IPS DF 6.9 (cell line): Measurements from ENCODE around the gene SPATC1L.
"Not testable (repeated sequence)": the region's sequence is repeated elsewhere in the genome, so short reads cannot be mapped to it uniquely, and the experiment has no call there.

Experiments used
- DNase-seq: peaks from one replicate; pipeline ENCODE4 v3.0.0-alpha.2; 2013; ENCODE audit warnings: low read depth, low spot score
- H3K27ac ChIP-seq: one replicate; pipeline ENCODE4 v1.5.1; 2013; ENCODE audit warnings: low read length, control low read depth
- H3K27me3 ChIP-seq: 2 replicates; pipeline ENCODE4 v1.6.1; 2013; ENCODE audit warnings: mild to moderate bottlenecking, low read length; ENCODE audit not compliant: control insufficient read depth, insufficient read depth
- H3K36me3 ChIP-seq: 2 replicates; pipeline ENCODE4 v1.6.1; 2013; ENCODE audit warnings: low read length; ENCODE audit not compliant: control insufficient read depth, insufficient read depth
- H3K4me1 ChIP-seq: 2 replicates; pipeline ENCODE4 v1.6.1; 2013; ENCODE audit warnings: low read length; ENCODE audit not compliant: control insufficient read depth, insufficient read depth
- H3K4me3 ChIP-seq: 2 replicates; pipeline ENCODE4 v1.5.1; 2013; ENCODE audit warnings: mild to moderate bottlenecking, low read length
- H3K9me3 ChIP-seq: 2 replicates; pipeline ENCODE4 v1.6.1; 2013; ENCODE audit warnings: low read length, inconsistent platforms; ENCODE audit not compliant: control insufficient read depth, insufficient read depth
- WGBS: extraction: QIAGEN DNeasy Blood & Tissue Kit; methylation state at CpG from one replicate; pipeline ENCODE4 v1.1.7; 2013; ENCODE audit warnings: mixed read lengths, missing lambda C conversion rate; ENCODE audit not compliant: insufficient read length, insufficient coverage; 5-methylcytosine and 5-hydroxymethylcytosine counted together

SPATC1L gene

GRCh38 chr21:46146856-46147255, 37.4 kb downstream of the SPATC1L start:
- Histone ChIP-seq H3K27me3 (no peaks in the 10 kb centered on the region), H3K36me3 (no peaks in the 10 kb centered on the region; the same call in 1 of the 2 replicates), H3K4me3 (no peak overlapping the region), H3K27ac (no peak overlapping the region), H3K9me3 (no peaks in the 10 kb centered on the region), H3K4me1 (no peaks in the 10 kb centered on the region)
- no CpG with 5 or more reads among the region's 14 CpGs for WGBS
- no peak for DNase-seq

- no peak overlapping the region for H3K27ac ChIP-seq
Measured at GRCh38 chr21:46145840-46146691, 38.2 kb downstream of the SPATC1L start.

GRCh38 chr21:46145159-46145839, 39.0 kb downstream of the SPATC1L start:
- DNase-seq, result no peak
- WGBS, result no CpG with 5 or more reads among the region's 51 CpGs
- Histone ChIP-seq H3K4me3 (no peak overlapping the region), H3K27me3 (no peaks in the 10 kb centered on the region), H3K4me1 (no peaks in the 10 kb centered on the region), H3K27ac (no peak overlapping the region), H3K36me3 (no peaks in the 10 kb centered on the region; the same call in 1 of the 2 replicates), H3K9me3 (no peaks in the 10 kb centered on the region)

More at GRCh38 chr21:46145840-46146691, 38.2 kb downstream of the SPATC1L start:
- Histone ChIP-seq H3K4me3 (no peak overlapping the region), H3K27me3 (no peaks in the 10 kb centered on the region), H3K9me3 (no peaks in the 10 kb centered on the region), H3K36me3 (no peaks in the 10 kb centered on the region; the same call in 1 of the 2 replicates), H3K4me1 (no peaks in the 10 kb centered on the region)
- DNase-seq, result no peak
- no CpG with 5 or more reads among the region's 60 CpGs for WGBS

- Histone ChIP-seq H3K36me3 (no peaks in the 10 kb centered on the region; the same call in 1 of the 2 replicates), H3K9me3 (no peaks in the 10 kb centered on the region), H3K4me3 (no peak overlapping the region), H3K27ac (no peak overlapping the region), H3K4me1 (no peaks in the 10 kb centered on the region), H3K27me3 (no peaks in the 10 kb centered on the region; the same call in 1 of the 2 replicates)
- no CpG with 5 or more reads among the region's 4 CpGs for WGBS
- no peak for DNase-seq
Measured at GRCh38 chr21:46144464-46145070, 39.7 kb downstream of the SPATC1L start.

- H3K27me3 ChIP-seq, result no peaks in the 10 kb centered on the region; the same call in 1 of the 2 replicates
- no CpG with 5 or more reads among the region's 21 CpGs for WGBS
- H3K4me1 ChIP-seq, result peaks cover 2% of the 10 kb centered on the region; the same call in 1 of the 2 replicates
- no peaks in the 10 kb centered on the region; the same call in 1 of the 2 replicates for H3K36me3 ChIP-seq
- H3K4me3 ChIP-seq, result peak overlapping the region; percentile 8; the same call in 1 of the 2 replicates
- H3K27ac ChIP-seq, result no peak overlapping the region
- no peaks in the 10 kb centered on the region for H3K9me3 ChIP-seq
- no peak for DNase-seq
Measured at GRCh38 chr21:46142582-46143473, 41.4 kb downstream of the SPATC1L start.

- DNase-seq, result no peak
- peaks cover 2% of the 10 kb centered on the region; the same call in 1 of the 2 replicates for H3K4me1 ChIP-seq
- no peaks in the 10 kb centered on the region; the same call in 1 of the 2 replicates for H3K27me3 ChIP-seq
- H3K9me3 ChIP-seq, result no peaks in the 10 kb centered on the region
- WGBS, result no CpG with 5 or more reads among the region's 45 CpGs
- no peaks in the 10 kb centered on the region; the same call in 1 of the 2 replicates for H3K36me3 ChIP-seq
- H3K4me3 ChIP-seq, result peak overlapping the region; percentile 8; the same call in 1 of the 2 replicates
- no peak overlapping the region for H3K27ac ChIP-seq
Measured at GRCh38 chr21:46141767-46142581, 42.3 kb downstream of the SPATC1L start.

- H3K4me3 ChIP-seq, result peak overlapping the region; percentile 7; the same call in 1 of the 2 replicates
- H3K27me3 ChIP-seq, H3K27ac ChIP-seq, H3K36me3 ChIP-seq, H3K4me1 ChIP-seq, DNase-seq, H3K9me3 ChIP-seq: not testable (repeated sequence)
- no CpG with 5 or more reads among the region's 29 CpGs for WGBS
Measured at GRCh38 chr21:46140352-46141003, 43.8 kb downstream of the SPATC1L start.

- WGBS, result no CpG with 5 or more reads among the region's 15 CpGs
- Histone ChIP-seq H3K4me3 (no peak overlapping the region), H3K36me3 (no peaks in the 10 kb centered on the region), H3K4me1 (peaks cover 2% of the 10 kb centered on the region; the same call in 1 of the 2 replicates), H3K27me3 (no peaks in the 10 kb centered on the region; the same call in 1 of the 2 replicates), H3K9me3 (no peaks in the 10 kb centered on the region), H3K27ac (no peak overlapping the region)
- no peak for DNase-seq
Measured at GRCh38 chr21:46139686-46140085, 44.6 kb downstream of the SPATC1L start.
